Adipose tissue (tissue), 3 donors: ENCODE results near the gene SEPTIN5. TPM values are rescaled to one million over a fixed set of nuclear protein-coding genes. Genes with fewer than 3 reads are reported as not detected.
"Not testable (repeated sequence)": the region's sequence is repeated elsewhere in the genome, so short reads cannot be mapped to it uniquely, and the experiment has no call there.

Experiments used
- H3K27ac ChIP-seq: one replicate; pipeline ENCODE4 v1.5.1; 2013; ENCODE audit warnings: low read depth, low read length
- WGBS, 3 donors: extraction: QIAGEN DNeasy Blood & Tissue Kit; methylation state at CpG; one replicate each; pipeline ENCODE4 v1.1.7; 2013; 5-methylcytosine and 5-hydroxymethylcytosine counted together
- polyA plus RNA-seq, 3 donors: library from polyadenylated mRNA; stranded (reverse); fragments of 200-250 nt; gene quantifications; one replicate each; pipeline ENCODE4 v1.2.3, GENCODE V29; 2013
- donor health status: healthy with polysubstance abuse.
- donor health status: Bipolar disorder and iron deficiency.
- donor health status: healthy.

Gene SEPTIN5
- polyA plus RNA-seq, 3 donors: 5.3 to 18.8 (median 7.5) TPM

- WGBS, 3 donors: 77 to 88% (median 80%) methylated on average over 88 to 96 of the region's 96 CpGs
- H3K27ac ChIP-seq: not testable (repeated sequence)
Measured at GRCh38 chr22:19726064-19726788, 11.9 kb downstream of the SEPTIN5 start.

GRCh38 chr22:19727310-19728150 is 13.2 kb downstream of the SEPTIN5 start:
- no peak overlapping the region for H3K27ac ChIP-seq
- WGBS, 3 donors: 56 to 72% (median 57%) methylated on average over 60 to 61 of the region's 61 CpGs

GRCh38 chr22:19728271-19728670 is 14.0 kb downstream of the SEPTIN5 start:
- no peak overlapping the region for H3K27ac ChIP-seq
- WGBS, 3 donors: 59 to 78% (median 74%) methylated on average over 6 of the region's 6 CpGs

DNA sequence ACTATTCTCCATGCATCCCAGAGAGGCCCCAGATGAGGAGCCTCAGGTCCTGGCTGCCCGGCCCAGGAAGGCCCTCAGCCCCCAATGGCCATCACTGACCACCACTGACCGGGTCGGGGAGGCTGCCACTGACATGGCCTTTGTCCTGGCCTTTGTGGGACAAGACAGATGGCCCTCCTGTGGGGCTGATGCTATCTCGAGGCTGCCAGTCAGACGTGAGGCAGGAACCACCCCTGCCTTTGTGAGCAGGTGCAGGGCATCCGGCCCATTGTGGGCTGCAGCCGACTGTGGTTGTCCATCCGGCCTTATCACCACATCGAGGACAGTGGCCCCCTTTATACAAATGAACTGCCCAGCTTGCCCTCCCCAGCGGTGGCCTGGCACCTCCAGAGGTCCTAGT is 14.5 kb downstream of the SEPTIN5 start:
- H3K27ac ChIP-seq: no peak overlapping the region
- WGBS, 3 donors: 80 to 87% (median 85%) methylated on average over 10 of the region's 10 CpGs

DNA sequence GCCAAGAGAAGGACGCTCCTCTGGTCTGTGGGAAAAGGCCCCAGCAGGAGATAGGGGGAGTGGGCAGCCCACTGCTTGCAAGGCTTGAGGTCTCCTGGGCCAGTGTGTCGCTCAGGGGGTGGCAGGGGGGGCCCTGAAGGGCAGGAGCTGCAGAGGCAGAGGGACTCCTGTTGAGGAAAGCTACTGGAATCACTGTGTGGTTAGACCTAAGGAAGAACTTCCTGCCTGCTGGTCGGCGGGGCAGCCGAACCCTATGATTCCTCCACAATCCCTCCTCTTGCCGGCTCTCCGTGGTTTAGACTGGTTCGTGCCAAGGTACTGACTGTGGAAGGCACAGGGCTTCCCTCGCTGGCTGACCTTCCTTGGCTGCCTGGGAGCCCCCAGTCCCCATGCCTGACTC is 15.2 kb downstream of the SEPTIN5 start:
- 81 to 92% (median 81%) methylated on average over 9 of the region's 9 CpGs for WGBS, 3 donors
- no peak overlapping the region for H3K27ac ChIP-seq

- WGBS, 3 donors: 87 to 97% (median 87%) methylated on average over 8 of the region's 8 CpGs
- no peak overlapping the region for H3K27ac ChIP-seq
Measured at GRCh38 chr22:19730198-19730597, 15.9 kb downstream of the SEPTIN5 start.

- no peak overlapping the region for H3K27ac ChIP-seq
- WGBS, 3 donors: 3 to 5% (median 3%) methylated on average over 38 to 48 of the region's 48 CpGs
Measured at GRCh38 chr22:19730655-19731360, 16.5 kb downstream of the SEPTIN5 start.

- 62 to 70% (median 62%) methylated on average over 20 to 21 of the region's 21 CpGs for WGBS, 3 donors
- H3K27ac ChIP-seq: no peak overlapping the region
Measured at GRCh38 chr22:19731361-19732135, 17.2 kb downstream of the SEPTIN5 start.

- WGBS, 3 donors: 90 to 91% (median 91%) methylated on average over 10 of the region's 10 CpGs
Measured at GRCh38 chr22:19732403-19733113, 18.3 kb downstream of the SEPTIN5 start.

GRCh38 chr22:19733755-19734154 is 19.5 kb downstream of the SEPTIN5 start:
- WGBS, 3 donors: 78 to 88% (median 81%) methylated on average over 5 of the region's 5 CpGs
- no peak overlapping the region for H3K27ac ChIP-seq

More at GRCh38 chr22:19732403-19733113, 18.3 kb downstream of the SEPTIN5 start:
- no peak overlapping the region for H3K27ac ChIP-seq

DNA sequence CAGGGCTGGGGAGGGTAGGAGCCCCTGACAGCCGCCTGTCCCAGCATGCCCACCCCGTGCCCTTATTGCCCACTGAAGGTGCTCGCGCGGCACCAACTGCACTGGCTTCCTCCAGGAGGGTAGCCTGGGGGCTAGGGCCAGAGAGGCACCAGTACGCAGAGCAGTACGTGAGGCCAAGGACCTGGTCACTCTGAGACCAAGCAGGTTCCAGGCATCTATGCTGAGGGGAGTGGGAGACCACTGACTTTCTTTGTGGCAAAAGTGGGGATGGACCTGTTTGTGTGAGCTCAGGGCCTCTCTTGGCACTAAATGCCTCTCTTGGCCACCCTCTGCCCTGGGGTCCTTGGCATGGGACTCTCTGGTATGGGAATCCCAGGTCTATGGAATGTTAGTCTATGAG is 19.9 kb downstream of the SEPTIN5 start:
- WGBS, 3 donors: 91 to 98% (median 94%) methylated on average over 7 of the region's 7 CpGs
- H3K27ac ChIP-seq: no peak overlapping the region

DNA sequence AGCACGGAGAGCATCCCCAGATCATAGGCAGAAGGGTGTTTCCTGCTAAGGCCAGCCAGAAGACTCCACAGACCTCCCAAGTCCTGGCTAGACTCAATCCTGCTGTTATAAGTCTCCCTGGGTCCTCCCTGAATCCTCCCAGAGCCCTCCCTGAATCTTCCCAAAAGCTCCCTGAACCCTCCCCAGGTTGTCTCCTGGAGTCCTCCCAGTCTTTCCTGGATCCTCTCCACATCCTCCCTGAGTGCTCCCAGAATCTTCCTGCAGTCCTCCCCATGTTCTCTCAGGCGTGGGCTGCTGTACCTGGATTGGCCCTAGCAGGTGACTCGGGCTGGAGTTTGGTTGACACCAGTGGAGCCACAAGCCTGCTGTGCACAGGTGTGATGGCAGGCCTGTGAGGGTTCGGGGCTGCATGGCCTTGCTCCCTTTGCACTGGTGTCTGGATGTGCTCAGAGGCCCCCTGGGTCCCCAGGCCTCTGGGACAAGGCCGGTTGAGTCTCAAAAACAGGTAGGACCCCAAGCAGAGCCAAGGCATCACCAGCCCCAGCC is 20.6 kb downstream of the SEPTIN5 start:
- 80 to 90% (median 88%) methylated on average over 5 of the region's 5 CpGs for WGBS, 3 donors

DNA sequence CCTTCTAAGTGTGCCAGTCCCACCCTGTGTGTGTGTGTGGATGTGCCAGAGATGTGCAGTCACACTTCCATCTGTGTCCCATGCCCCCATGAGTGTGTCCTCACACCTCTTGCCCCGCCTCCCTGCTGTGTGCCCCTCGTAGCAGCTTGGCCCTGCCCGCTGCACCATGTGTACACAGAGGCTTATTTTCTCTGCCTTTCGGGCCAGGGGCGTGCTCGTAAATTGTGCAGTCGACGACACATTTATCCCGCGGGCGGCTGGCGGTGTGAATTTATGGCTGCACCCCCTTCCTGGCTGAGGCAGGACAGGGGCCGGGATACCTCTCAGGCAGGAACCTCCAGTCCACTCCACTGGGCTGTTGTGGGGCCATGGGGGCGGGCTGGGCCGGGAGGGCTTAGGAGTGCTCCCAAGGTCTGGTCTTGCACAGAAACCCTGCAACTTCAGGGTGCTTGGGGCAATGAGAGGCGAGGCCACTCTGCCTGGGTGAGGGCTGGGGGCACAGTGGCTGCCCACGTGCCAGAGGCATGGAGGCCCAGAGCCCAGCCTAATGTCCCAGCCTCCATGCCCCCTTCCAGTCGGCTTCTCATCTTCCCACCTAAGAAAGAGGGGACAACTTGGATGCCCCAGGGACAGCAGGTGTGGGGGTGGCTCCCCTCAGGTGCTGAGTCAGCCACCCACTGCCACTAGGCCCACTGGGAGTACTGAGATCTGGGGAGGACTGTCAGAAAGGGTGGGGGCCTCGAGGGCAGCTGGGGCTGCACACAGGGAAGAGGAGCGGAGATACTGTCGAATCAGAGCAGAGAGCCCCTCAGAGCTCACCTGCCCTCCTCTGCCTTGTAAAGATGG is 21.6 kb downstream of the SEPTIN5 start:
- WGBS, 3 donors: 77 to 85% (median 82%) methylated on average over 21 of the region's 21 CpGs
- no peak overlapping the region for H3K27ac ChIP-seq

More for the DNA sequence above, 20.6 kb downstream of the SEPTIN5 start:
- no peak overlapping the region for H3K27ac ChIP-seq

GRCh38 chr22:19737846-19738663 is 23.8 kb downstream of the SEPTIN5 start:
- 72 to 80% (median 79%) methylated on average over 17 of the region's 17 CpGs for WGBS, 3 donors
- H3K27ac ChIP-seq: no peak overlapping the region

DNA sequence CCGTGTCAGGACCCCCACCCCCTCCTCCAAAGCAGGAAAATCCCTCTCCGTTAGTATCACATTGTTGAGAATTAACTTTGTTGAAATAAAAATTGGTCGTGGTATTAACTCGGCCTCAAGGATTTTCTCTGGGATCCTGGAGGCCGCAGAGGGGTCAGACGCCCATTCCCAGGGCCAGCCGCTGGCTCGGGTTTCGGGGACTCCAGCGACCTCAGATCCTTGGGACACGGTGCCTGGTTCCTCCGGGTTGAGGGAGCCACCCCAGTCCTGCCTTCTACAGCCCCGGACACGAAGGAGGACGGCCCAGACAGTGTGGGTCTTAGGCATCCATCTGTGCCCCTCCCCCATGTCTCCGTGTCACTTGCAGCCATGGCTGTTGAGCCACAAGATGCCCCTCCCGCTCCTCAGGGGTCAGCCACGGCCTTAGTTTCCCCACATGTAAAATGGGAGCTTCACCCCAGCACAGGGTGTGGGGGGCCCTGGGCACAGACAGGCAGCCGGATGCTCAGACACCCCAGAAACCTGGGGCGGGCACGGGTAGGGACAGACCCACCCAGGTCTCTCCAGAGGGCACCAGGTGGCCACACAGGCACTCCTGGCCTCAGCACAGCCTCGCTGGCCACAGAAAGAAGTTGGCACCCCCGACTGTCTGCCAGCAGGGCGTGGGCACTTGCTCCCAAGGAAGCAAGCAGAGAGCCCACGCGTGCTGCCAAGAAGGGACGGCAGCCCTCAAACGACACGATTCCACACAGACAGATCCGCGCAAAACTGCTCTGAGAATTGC is 24.6 kb downstream of the SEPTIN5 start:
- WGBS, 3 donors: 58 to 68% (median 63%) methylated on average over 31 of the region's 31 CpGs
- H3K27ac ChIP-seq: no peak overlapping the region
